Activated T-helper 9 cell treated with anti-CD3 and anti-CD28 coated beads, Interleukin-2, amount 50 U/mL, for 16 hours (primary cell): Measurements from ENCODE around the gene OLIG1.

ENCODE experiments used
- DNase-seq: peaks from one replicate; pipeline ENCODE4 v3.0.0-alpha.2; 2020; ENCODE audit warnings: low read depth

OLIG1 gene

DNA sequence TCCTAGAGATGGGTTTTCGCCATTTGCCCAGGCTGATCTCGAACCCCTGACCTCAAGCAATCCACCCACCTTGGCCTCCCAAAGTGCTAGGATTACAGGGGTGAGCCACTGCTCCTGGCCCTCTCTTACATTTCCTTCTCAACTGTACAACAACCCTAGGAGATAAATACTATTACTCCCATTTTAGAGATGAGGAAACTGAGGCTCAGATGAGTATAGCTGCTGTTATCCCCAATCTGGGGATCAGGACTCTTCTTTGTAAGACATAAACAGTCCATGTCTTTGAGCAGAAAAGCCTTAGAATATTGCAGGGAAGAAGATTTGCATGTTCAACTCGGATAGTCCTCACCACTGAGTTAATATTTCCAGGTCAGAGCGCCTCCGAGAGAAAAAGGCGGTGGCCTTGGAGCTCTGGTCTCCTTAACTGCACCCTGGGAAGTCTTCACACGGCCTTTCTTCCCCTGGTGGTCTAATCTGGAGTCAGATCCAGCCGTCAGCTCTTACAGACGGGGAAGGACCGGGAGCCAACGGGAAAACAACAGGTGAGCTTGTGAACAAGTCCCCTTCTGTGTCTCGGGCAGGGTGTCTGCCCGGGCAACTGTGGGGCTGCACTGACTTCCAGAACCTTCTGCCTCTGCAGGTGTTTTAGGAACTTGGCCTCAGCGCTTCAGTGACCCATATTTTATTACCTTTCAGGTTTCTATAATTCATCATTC lies 5.9 kb upstream of the OLIG1 start:
- DNase-seq, result no peak

DNA sequence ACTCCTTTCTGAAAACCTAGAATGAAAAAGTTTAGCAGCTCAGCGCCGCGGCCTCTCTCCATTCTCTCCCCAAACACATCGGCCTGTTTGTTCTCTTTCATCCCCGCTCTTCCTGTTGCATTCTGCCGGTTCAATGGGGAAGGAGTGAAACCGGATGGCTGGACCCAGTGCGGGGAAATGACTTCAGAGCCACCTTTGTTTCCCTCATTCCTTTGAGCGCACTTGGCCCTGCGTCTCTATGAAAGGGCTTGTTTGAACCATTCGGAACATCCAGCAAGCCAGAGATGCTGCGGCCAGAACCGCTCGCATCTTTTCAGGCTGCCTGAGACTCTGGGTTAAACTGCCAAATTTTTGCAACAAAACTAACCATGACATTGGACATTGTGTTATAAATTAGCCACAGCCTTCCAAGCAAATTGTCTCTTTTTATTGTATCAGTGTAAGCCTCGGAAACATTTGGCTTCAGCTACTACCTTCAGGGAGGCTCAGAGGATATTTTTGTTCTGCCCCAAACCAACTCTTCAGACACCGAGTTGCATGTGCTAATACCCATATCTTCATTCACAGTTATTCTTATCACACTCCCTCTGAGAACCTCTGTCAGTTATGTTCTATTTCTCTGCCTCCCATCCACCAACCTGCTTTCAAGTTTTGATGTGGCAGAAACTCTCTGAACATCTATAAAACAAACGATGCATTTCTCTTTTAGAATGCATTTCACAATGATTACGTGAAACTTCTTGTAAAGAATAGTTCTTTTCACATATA lies 5.1 kb upstream of the OLIG1 start:
- DNase-seq, result no peak

DNA sequence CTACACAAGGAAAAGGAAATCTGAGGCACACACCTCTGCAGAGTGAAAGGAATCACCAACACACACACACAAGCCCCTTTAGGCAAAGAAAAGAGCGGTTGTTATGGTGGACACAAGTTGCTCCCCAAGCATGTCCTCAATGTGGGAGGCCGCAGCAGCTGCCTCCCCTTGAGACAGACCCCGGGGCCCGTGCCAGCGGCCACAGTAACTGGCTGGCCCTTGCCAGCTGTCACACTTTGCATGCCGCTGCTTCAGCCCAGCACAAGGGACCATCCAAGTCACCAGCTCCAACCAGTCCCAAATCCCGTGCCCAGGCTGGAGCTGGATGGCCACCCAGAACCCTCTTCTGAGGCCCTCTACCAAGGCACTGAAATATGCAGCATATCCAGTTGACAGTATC lies 2.9 kb upstream of the OLIG1 start:
- DNase-seq, result no peak

DNA sequence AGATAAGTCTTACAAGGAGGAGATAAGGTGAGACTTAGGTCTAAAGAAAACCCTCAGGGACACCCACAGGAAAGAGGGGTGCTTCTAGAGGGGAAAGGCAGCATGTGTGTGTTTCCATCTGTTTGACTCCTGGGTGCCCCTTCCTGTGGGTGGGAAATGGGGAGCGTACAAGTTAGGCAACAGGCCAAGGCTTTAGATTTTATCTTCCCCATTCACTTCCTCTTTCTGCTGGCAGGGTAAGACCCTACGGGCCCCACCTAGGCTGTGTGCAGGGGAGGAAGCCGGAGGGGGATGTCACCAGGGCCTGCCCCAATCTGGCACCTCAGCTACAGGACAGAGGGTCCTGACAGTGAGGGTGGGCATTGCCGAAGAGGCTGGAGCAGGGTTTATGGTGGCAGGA lies 2.5 kb upstream of the OLIG1 start:
- DNase-seq, result no peak

DNA sequence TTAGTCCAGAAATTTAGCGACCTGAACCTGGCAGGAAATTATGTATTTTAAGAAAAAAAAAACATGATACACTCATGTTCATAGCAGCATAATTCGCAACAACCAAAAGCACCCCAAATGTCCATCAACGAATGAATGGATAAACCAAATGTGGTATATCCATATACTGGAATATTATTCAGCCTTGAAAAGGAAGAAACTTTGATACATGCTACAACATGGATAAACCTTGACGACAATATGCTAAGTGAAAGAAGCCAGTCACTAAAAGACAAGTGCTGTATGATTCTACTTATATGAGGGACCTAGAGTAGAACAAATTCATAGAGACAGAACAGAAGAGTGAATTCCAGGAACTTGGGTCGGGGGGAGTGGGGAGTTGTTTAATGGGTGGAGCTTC lies 698 bp upstream of the OLIG1 start:
- no peak for DNase-seq

DNA sequence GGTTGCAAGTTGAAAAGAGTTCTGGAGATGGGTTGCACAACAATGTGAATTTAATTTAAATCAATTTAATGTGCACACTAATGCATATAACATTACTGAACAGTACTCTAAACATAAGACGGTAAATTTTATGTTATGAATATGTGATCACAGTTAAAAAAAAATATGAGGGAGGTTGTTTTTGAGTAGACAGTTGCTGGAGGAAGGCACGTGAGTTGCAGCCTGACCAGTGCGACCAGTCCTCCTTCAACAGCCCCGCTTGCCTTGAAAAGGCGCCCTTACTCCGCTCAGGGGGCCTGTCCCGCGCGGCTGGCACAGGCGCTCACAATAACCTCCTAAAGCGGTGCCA lies 322 bp upstream of the OLIG1 start:
- DNase-seq, result no peak

DNA sequence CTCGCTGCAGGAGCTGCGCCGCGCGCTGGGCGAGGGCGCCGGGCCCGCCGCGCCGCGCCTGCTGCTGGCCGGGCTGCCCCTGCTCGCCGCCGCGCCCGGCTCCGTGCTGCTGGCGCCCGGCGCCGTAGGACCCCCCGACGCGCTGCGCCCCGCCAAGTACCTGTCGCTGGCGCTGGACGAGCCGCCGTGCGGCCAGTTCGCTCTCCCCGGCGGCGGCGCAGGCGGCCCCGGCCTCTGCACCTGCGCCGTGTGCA lies 730 bp downstream of the OLIG1 start:
- DNase-seq, result no peak

DNA sequence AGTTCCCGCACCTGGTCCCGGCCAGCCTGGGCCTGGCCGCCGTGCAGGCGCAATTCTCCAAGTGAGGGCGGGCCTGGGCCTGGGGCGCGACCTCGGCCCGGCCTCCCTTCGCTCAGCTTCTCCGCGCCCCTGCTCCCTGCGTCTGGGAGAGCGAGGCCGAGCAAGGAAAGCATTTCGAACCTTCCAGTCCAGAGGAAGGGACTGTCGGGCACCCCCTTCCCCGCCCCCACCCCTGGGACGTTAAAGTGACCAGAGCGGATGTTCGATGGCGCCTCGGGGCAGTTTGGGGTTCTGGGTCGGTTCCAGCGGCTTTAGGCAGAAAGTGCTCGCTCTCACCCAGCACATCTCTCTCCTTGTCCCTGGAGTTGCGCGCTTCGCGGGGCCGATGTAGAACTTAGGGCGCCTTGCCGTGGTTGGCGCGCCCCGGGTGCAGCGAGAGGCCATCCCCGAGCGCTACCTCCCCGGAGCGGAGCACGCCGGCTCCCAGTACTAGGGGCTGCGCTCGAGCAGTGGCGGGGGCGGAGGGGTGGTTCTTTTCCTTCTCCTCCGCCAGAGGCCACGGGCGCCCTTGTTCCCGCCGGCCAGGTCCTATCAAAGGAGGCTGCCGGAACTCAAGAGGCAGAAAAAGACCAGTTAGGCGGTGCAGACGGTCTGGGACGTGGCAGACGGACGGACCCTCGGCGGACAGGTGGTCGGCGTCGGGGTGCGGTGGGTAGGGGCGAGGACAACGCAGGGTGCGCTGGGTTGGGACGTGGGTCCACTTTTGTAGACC lies 1.2 kb downstream of the OLIG1 start:
- DNase-seq, result no peak

DNA sequence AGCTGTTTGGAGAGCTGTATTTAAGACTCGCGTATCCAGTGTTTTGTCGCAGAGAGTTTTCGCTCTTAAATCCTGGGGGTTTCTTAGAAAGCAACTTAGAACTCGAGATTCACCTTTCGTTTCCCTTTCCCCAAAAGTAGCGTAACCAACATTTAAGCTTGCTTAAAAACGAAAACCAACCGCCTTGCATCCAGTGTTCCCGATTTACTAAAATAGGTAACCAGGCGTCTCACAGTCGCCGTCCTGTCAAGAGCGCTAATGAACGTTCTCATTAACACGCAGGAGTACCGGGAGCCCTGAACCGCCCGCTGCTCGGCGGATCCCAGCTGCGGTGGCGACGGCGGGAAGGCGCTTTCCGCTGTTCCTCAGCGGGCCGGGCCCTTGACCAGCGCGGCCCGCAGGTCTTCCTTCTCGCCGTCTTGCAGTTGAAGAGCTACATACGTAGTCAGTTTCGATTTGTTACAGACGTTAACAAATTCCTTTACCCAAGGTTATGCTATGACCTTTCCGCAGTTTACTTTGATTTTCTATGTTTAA lies 1.9 kb downstream of the OLIG1 start:
- DNase-seq, result no peak

DNA sequence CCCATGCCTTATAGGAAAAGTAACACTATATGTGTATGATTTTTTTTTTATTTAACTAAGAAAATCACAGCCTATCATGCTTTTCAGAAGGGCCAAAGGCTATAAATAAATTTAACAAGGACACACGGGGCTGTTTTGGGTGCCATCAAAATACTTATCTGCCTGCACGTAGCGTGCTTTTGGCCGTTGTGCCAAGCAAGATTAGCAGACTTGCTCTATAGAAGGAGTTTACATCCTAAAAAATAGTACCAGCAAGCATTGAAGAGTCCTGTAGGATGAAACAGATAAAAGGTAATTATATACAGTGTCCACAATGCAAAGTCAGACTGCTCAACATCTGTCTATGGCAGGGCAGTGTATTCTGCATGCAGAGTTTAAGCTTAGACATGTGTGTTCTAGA lies 3.7 kb downstream of the OLIG1 start:
- no peak for DNase-seq

DNA sequence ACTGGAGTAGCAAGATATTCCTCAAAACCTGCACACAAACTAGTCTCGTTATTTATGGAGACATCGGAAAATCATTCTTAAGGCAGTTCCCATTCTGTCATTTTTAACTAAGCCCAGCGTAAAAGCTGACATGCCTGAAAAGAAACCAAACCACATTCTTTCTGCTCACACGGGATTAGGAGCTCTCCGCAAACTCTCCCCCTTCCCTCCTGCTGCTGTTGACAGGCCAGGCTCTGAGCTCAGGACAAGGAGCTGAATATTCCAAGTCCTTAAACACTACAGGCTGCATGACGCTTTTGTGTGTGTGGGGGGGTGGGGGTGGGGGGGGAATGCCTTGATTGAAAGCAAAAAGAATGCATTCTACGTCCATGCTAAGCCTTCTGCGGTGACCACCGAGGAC lies 5.2 kb downstream of the OLIG1 start:
- no peak for DNase-seq

DNA sequence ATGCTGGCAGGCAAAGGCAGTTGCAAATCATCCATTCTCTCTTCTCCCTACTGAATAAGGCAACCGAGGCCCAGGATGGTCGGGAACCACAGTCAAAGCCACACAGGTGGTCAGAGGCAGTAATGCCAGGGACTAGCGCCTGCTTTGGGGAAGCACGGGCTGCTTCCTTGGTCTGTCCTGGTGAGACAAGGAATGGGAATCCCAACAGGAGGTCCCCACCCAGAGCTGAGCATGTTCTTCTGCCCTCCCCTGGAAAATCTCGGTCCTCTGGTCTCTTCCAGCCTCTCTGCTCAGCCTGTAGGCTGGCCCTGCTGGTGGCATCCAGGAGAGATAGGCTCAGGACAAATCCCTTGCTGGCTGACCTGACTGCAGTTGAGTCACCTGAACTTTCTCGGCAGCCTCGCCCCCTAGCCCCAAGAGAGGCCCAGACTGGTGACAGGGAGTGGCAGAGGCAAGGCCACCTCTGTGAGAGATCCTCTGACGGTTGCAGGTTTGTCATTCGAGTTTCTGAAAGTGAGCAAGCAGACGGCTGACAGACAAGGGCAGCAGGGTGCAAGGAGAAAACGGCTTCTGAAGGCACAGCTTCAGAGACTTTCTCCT lies 5.8 kb downstream of the OLIG1 start:
- DNase-seq, result no peak

DNA sequence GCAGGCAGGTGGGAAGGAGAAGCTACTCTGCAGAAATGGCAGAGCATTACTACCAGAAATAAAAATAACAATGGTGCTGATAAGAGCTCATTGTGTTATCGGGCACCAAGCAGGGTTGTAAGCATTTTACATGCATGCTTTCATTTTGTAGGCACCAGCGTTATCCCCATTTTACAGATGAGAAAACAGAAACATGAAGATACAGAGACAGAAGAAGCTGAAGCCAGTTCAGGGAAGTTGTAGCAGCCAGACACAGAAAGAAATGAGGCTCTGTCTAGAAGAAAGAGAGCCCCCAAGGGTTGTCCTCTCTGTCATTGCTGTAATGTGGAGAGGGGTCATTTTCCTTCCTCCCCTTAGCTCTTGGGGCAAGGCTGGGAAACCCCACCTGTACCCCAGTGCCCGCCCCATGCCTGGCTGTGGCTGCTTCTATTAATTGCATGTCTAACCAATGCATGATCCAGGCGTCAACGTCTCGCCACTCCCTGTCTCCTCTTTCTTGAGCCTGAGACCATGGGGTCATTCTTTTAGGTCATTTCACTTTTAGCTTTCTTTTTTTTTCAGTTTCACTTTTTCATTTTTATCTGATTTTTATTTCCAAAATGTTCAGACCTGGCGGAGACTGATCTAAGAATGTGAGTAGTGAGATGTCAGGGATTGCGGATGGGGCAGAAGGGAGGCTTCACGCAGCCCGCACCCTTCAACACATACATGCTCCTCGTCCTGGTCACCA lies 6.8 kb downstream of the OLIG1 start:
- DNase-seq, result no peak

DNA sequence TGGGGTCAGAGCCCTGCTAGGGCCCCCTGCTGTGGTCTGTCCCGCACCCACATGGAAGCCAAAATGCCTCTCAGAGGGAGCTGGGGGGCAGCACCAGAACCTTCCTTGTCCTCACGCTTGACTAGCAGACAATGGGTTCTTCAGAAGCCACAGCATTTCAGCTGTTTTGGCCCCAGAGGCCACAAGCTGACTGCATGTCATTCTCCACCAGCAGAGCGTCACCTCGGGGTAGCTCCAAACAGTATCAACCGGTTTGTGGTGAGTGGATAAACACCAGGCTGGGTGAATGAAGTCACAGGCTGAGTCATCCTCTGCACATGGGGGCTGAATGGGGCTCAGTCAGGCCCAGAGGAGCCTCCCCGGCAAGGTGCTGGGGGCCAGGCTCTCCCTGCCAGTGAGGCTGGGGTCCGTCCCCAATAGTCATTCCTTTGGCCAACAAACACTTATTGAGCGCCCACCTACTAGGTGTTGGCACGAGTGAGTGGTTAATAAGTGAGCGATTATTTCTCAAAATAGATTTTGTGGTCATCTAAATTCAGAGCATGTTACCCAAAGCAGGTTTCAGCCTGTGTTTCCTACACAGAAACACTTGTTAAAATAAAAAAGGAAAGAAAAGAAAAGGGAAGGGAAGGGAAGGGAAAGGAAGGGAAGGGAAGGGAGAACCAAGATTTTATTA lies 9.1 kb downstream of the OLIG1 start:
- DNase-seq, result no peak

DNA sequence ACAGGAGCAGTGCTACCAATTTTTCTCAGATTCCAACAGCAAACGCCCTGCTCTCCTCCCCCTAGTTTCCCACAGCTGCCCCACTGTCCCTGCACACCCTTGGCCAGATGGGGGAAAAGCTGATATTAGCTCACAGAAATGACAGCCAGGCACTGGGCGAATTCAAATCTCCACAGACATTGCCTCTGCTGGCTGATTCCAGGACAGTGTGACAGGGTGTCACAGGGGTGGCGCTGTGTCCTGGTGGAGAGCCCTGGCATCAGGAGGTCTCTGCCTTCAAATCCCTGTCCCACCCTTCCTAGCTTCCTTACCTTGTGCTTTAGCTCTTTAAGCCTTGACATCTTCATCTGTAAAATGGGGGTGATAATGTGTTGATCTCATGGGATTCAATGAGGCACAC lies 10.4 kb downstream of the OLIG1 start:
- DNase-seq, result no peak

DNA sequence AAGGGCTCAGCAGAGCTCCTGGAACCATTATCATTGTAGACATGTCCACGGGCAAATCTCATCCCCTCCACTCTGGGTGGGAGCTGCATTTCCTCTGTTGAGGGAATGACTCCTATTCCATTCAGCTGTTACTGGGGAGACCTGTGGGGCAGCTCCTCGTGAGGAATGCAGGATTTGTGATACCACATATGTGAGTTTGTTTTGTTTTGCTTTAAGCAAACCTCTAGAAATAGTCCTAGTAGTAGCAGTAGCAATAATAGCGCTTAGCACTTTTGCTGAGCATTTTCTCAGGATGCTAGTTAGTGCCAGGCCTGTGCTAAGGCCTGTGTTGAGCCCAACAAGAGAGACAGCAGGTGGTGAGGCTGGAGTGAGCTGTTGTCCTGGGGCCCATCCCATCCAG lies 10.8 kb downstream of the OLIG1 start:
- DNase-seq, result no peak

DNA sequence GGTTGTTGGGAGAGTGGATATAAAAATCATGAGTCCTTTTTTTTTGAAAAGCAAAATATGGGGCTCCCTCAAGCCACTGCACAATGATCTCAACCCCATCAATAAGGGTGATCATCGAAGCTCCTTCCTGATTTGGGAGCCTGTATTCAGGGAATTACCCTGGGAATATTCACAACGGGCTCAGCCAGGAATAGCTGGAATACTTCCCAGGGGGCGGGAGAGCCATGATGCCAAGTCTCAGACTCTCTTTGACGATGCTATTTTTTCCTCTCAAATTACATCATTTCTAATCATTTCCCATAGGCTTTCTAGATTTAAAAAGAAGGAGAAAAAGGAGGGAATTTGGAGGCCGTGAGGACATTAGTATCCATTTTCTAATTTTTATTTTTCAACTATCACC lies 18.4 kb downstream of the OLIG1 start:
- no peak for DNase-seq

DNA sequence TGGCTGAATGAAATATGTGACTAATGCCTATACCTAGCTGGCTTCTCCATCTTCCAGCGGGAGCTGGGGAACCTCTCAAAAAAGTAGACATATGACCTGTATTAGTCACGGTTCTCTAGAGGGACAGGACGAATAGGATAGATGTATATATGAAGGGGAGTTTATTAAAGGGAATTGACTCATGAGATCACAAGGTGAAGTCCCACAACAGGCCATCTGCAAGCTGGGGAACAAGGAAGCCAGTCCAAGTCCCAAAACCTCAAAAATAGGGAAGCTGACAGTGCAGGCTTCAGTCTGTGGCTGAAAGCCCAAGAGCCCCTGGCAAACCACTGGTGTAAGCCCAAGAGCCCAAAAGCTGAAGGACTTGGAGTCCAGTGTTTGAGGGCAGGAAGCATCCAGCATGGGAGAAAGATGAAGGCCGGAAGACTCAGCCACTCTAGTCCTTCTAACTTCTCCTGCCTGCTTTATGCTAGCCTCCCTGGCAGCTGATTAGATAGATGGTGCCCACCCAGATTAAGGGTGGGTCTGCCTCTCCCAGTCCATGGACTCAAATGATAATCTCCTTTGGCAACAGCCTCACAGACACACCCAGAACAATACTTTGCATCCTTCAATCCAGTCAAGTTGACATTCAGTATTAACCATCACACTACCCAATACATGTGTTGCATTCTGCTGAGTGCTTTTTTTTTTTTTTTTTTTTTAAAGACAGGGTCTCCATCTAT lies 19.6 kb downstream of the OLIG1 start:
- no peak for DNase-seq

DNA sequence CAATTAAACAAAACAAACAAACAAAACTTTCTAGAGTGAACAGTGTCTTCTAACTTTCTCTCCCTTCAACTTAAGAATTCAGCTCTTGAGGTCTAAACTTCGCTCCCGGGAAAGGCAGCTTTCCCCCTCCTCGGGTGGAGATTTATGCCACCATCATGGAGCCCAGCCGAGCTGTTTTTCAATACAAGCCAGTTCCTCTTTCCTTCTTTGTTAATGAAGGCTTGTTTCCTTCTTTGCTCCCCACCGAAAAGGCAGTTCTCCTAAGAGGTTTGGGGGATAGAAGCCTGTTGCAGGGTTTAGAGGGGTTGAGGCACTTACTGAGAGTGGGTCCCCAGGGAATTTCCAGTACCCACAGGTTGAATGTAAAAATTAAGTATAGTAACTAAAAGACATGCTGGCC lies 26.5 kb downstream of the OLIG1 start:
- DNase-seq, result no peak

DNA sequence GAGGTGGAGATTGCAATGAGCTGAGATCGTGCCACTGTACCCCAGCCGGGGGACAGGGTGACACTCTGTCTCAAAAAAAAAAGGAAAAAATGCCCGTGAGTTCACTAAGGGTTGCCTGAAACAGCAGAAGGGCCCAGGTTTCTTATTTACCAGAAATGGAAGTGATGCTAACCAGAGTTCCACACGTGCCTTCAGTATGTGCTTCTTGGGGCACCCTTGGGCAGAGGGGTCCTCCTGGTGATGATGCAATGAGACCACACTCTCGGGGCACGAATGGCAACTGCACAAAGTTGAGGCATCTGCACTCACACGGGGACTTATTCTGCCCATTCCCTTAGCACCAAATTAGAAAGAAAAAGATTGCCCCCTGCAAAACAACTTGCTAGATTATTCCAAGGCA lies 29.2 kb downstream of the OLIG1 start:
- no peak for DNase-seq
